C4-2B (cell line): ENCODE data around the gene IL22RA2.

Experiments
- ZFX ChIP-seq: fragments of 450-650 bp; IDR thresholded peaks from 2 replicates; pipeline ENCODE4 v1.6.1; 2017
- TF ChIP-seq, protein P1 (sequence below): fragments of 450-650 bp; conservative IDR thresholded peaks from 2 replicates; pipeline ENCODE4 v1.5.1; 2017; ENCODE audit warnings: mild to moderate bottlenecking

GRCh38 chr6:137156650-137157049 lies 16.8 kb downstream of the IL22RA2 start:
- TF ChIP-seq, protein P1, sequence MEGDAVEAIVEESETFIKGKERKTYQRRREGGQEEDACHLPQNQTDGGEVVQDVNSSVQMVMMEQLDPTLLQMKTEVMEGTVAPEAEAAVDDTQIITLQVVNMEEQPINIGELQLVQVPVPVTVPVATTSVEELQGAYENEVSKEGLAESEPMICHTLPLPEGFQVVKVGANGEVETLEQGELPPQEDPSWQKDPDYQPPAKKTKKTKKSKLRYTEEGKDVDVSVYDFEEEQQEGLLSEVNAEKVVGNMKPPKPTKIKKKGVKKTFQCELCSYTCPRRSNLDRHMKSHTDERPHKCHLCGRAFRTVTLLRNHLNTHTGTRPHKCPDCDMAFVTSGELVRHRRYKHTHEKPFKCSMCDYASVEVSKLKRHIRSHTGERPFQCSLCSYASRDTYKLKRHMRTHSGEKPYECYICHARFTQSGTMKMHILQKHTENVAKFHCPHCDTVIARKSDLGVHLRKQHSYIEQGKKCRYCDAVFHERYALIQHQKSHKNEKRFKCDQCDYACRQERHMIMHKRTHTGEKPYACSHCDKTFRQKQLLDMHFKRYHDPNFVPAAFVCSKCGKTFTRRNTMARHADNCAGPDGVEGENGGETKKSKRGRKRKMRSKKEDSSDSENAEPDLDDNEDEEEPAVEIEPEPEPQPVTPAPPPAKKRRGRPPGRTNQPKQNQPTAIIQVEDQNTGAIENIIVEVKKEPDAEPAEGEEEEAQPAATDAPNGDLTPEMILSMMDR = no peak
- no peak for TF ChIP-seq ZFX
